ENCODE results near the gene TP53TG3F.
"Not testable (repeated sequence)": the region's sequence is repeated elsewhere in the genome, so short reads cannot be mapped to it uniquely, and the experiment has no call there.

GRCh38 chr16:33509070-33509469 lies 49.7 kb downstream of the TP53TG3F start:
- not testable (repeated sequence) for TF ChIP-seq CTCF (IDR thresholded peaks at IDR 0.05); MAX (CRISPR knock-in tag; IDR thresholded peaks at IDR 0.05); PRRX2 (CRISPR knock-in tag; IDR thresholded peaks at IDR 0.05); ATF3 (CRISPR knock-in tag; conservative IDR thresholded peaks at IDR 0.05); PRDM15 (CRISPR knock-in tag; IDR thresholded peaks at IDR 0.05); E2F4 (CRISPR knock-in tag; IDR thresholded peaks at IDR 0.05; ENCODE audit: borderline replicate concordance, low read depth); PREB (CRISPR knock-in tag; IDR thresholded peaks at IDR 0.05; ENCODE audit: borderline replicate concordance); NR3C1 (CRISPR knock-in tag; conservative IDR thresholded peaks at IDR 0.05; ENCODE audit: low read depth); FOXP4 (CRISPR knock-in tag; IDR thresholded peaks at IDR 0.05); NR1H2 (CRISPR knock-in tag; IDR thresholded peaks at IDR 0.05)

All from WTC11 (cell line).